HG03097 (cell line): Measurements from ENCODE around the gene UBXN10.

Source experiments
- ATAC-seq: cut with Tn5 transposase; IDR thresholded peaks from one replicate; pipeline ENCODE4 v1.9.1; 2021; ENCODE audit not compliant: unreplicated experiment, low FRiP score

Gene UBXN10

DNA sequence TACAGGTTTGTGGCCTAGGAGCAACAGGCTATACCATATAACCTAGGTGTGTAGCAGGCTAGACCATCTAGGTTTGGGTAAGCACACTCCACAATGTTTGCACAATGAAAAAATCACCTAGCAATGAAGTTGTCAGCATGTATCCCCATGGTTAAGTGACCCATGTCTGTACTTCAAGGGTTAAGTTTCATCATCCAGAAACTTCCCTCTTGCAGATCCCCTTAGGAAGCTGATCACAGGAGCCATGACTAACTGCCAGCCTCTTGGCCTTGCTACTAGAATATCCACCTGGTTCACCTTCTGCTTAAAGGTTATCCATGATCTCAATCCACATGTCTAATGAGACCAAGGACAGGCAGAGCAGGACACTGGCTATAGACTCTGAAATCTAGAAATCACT is 3.5 kb upstream of the UBXN10 start:
- ATAC-seq: no peak

DNA sequence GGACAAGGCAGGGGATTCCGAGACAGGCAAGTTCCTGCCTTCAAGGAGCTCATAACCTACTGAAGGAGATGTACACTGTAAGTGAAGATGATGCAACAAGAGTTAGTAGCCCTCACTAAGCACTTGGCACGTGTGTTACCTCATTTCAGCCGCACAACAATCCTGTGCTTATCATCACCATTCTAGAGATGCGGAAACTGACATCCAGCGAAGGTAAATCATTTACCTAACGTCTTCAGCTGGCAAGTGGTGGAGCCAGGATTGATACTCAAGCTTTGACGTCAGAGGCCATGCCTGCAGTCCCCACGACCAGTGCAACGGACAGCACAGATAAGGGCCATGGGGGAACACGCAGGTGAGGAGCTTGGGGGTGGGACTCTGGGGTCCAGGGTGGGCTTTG is 2.9 kb upstream of the UBXN10 start:
- no peak for ATAC-seq

DNA sequence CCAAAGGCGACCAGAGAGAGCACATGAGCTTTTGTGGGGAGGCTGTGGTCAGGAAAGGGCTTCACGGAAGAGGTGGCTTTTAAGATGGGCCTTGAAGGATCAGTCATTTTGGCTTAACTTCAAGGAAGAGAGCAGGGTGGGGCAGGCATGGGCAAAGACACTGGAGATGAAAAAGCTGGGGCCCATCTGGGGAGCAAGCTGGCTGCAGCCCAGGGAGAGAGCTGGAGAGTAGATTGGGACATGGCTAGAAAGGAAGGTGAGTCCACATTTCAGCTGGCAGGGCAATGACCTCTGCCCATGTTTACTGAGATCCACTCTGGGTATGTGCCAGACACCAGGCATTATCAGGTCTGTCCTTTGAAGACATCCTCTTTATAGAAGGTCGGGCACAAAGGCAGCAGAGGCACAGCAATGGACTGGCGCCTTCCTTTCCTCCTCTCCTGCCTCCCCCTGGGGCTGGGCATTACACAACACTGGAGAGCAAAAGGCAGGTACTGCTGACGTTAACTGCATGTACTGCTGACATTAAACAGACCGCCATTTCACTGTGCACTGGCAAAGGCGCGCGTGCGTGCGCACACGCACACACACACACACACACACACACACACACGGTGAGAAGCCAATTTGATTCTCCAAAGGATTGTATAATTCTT is 2.2 kb upstream of the UBXN10 start:
- ATAC-seq: no peak

DNA sequence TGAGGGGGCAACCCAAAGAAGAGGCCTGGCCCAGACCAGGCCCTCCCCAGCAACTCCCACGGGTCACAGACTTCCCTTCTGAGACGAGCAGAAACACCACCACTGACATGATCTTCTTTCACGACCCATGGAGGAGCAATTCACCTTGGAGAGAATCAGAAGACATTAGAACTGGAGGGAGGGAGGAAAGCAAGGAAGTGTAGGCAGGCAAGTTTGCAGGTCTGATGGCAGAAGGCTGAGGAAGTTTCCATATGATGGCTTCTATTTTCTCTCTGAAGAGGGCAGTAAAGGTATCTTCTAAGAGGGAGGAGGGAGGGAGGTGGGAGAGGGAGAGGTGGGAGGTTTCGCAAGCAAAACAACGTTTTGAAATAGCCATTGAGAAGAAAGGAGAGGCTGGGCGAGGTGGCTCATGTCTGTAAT is 1.4 kb upstream of the UBXN10 start:
- no peak for ATAC-seq

DNA sequence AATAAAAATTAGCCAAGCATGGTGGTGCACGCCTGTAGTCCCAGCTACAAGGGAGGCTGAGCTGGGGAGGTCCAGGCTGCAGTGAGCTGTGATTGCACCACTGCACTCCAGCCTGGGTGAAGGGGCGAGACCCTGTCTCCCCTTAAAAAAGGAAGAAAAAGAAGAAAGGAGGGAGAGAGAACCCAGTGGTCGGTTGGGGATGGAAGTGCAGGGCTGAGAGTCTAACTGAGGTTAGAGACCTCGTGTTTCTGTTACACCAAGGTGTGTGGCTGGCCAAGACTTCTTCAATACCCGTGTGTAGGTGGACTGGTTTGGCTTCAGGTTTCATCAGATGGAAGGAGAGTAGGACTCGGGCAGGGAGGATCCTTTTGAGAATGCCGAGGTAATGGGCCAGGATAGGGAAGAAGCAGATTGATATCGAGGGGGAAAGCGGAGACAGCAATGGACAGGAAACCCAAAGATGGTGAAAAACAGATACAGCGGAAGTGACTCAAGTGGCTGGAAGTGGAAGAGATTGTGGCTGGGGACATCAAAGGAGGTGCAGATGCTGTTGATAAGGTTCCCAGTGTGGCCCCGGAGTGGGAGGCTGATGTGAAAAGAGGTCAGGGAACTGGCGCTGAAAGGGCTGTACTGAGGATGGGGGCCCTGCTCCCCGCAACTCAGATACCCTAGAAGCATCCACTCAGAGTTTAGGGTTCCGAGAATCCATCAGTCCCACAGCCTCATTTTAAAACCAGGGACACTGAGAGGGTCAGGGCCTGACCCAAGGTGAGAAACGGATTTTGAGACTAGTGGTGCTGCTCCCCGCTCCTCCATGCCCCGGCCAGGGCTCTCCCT is 681 bp upstream of the UBXN10 start:
- no peak for ATAC-seq

DNA sequence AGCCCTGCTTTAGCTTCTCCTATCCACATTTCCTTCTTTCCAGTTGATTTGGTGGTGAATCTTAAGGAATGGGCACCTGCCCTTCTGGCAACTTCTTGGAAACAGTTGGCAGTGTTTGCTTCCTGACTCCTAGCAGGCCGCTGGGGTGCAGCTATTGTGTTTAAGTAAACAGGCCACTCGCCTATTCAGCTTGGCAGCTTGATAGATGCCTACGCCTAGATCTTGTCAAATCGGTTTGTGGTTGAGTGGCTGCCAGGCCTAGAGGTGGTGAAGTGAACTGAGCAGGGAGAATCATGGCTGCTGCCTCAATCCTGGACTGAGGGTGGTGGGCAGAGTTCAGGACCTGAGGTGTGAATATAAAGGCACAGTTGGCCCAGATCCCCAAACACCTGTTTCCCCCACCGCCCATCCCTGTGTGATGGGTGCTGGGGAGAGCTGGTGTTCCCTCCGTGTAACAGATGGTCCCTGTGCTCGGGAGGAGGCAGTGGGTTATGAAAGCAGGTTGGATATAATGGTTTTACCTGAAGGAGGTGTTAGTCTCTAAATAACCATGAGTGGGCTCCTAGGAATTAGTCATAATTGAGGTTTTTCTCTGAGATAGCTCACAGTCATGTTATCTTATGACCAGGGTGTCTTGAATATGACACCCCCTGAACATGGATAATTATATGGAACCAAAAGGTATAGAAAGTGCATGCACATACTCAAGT is 1.4 kb downstream of the UBXN10 start:
- ATAC-seq: no peak

DNA sequence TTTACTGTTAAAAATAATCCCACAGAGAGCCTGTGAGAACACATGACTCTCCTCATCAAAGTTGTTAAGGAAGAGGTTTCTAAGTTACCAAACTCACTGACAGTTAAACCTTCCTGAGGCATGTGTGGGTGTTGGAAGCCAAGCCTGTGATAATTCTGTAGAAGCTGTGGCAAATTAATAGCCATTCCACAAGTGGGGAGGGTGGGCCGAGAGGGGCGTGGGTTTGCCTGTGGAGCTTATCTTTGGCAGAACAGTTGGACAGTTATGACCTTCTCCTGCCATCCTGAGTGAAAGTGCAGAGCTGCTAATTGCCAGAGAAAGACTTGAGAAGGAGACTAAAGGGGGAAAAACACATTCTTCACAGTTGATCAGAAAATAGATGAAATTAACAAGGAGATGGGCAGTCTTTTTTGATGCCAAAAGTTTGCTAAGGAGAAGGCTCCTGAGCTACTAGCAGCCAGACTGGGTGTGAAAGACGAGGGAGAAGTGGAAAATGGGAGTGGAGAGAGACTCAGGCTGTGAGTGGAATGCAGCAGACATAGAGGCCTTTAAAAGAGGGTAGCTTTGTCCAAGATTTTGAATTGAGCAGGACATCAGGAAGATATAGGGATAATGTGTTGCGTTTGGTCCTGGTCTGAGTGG is 2.0 kb downstream of the UBXN10 start:
- no peak for ATAC-seq

DNA sequence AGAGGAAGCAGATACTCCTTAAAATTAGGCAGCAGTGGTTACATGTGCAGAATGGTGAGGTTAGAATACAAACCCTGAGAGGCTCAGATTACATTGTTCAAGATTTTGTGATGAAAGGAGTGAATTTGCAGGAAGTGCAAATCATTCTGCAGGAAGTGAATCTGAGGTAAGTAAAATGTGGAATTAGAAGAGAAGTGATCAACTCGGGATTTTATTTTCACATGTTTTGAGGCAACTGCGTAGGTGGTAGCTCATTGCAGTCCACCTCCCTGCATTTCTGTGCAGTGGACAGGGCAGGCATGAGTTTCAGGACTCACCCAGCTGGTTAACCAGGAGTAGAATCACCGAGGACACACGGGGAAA is 2.5 kb downstream of the UBXN10 start:
- no peak for ATAC-seq

DNA sequence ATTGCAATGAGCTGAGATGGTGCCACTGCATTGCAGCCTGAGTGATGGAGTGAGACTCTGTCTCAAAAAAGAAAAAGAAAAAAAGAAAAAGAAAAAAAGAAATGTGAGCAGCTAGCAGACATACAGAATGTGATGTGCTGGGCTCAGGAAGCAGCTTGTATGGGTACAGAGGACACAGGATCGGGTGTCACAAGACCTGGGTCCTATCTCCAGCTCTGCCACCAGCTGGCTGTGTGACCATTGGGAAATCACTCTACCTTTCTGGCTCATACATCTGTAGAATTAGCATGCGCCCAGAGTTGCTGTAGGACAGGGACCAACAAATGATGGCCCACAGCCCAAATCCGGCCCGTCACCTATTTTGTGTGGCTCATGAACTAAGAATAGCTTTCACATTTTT is 3.8 kb downstream of the UBXN10 start:
- no peak for ATAC-seq

DNA sequence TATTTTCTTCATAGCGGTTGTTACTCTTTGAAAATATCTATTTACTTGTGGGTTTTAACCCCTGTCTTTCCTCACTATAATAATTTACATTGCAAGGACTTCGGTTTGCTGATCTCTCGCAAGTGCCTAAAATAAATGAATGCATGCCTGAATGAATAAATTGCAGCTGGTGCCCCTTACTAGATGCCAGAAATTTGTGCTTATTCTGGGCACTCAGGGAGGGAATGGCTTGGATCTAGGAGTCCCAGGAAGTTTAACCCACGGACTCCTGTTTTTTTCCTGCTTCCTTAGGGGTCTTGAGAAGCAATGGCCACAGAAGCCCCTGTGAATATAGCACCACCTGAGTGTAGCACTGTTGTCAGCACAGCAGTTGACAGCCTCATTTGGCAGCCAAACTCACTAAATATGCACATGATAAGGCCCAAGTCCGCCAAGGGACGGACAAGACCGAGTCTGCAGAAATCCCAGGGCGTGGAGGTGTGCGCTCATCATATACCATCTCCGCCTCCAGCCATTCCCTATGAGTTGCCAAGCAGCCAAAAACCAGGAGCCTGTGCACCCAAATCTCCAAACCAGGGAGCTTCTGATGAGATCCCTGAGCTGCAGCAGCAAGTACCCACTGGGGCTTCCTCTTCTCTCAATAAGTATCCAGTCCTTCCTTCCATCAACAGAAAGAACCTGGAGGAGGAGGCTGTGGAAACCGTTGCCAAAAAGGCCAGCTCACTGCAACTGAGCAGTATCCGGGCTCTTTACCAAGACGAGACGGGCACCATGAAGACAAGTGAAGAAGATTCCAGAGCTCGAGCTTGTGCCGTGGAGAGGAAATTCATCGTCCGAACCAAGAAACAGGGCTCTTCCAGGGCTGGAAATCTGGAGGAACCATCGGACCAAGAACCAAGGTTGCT is 4.6 kb downstream of the UBXN10 start:
- ATAC-seq: no peak

DNA sequence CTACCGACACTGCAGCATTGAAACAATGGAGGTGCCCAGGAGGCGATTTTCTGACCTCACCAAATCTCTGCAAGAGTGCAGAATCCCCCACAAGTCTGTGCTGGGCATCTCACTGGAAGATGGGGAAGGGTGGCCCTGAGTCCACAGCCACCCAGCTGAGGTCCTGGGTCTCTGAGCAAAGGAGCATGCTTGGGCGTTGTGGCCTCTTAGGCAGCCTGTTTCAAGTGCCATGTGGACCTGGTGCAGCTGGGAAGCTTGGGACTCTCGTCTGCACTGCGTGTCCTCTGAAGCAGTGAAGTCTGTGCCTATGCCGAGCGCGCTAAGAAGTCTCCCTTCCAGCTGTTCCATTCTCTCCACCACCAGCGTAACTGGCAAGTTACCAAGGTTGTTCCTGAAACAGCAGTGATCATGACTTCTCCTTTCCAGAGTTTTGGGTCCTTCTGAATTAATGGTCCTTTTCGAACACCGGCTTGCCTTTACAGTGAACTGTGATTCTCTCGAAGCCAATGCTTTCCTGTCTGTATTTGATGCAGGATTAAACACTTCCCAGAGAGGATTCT is 5.5 kb downstream of the UBXN10 start:
- no peak for ATAC-seq

DNA sequence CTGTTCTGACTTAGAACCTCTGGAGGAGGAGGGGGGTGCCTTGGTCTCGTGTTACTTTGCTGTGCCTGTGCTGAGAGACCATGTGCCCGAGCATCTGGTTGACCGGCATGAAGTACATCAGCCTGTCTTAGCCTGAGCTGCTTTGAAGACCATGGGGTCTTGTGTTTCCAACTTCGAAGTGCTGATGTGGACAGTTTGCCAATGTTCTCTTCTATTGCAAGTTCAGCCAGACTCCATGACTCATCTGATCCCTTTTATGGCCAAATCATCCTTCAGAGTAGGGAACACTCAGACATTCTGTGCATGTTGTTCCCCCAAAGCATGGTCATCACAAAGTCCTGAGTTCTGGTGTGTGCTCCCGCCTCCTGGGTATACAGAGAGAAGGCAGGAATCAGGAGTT is 6.5 kb downstream of the UBXN10 start:
- ATAC-seq: no peak

DNA sequence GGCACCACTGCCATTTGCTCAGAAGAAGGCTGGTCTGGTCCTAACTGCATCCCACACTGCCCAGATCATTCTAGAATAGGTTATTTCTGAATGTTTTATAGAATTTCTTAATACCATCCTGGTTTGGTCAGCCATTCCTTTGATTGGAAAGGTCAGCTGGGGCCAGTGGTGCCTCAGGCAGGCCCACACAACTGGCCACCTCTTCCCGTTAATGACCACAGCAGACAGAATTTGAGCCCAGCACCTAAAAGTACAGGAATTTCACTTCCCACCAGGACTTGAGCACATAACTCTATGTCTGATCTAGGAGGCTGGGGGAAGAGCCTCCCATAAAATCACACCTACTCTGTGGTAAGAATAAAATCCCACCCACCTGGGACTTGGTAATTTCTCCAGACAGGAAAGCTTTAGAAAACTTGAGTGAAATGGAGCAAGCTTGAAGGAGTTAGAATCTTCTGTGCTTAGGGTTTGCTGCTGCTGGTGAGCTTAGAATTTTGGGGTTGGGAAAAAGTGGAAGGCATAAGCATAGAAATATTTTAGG is 7.0 kb downstream of the UBXN10 start:
- no peak for ATAC-seq

DNA sequence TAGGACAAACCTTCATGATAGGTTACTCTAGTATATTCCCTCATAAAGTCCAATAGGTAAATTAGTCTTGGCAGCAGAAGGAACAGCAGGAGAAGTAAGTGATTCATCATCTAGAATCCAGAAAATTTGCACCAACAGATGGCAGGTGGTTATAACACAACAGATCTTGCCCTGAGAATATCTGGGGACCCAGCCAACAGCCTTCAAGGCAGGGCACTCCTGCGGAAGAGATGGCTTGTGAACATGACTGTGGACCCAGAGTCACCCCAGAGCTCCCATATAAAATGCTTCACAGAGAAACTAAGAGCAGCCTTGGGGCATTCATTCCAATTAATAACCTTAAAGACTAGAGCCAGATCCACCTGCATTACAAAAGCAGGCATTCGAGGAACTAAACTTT is 8.3 kb downstream of the UBXN10 start:
- no peak for ATAC-seq

DNA sequence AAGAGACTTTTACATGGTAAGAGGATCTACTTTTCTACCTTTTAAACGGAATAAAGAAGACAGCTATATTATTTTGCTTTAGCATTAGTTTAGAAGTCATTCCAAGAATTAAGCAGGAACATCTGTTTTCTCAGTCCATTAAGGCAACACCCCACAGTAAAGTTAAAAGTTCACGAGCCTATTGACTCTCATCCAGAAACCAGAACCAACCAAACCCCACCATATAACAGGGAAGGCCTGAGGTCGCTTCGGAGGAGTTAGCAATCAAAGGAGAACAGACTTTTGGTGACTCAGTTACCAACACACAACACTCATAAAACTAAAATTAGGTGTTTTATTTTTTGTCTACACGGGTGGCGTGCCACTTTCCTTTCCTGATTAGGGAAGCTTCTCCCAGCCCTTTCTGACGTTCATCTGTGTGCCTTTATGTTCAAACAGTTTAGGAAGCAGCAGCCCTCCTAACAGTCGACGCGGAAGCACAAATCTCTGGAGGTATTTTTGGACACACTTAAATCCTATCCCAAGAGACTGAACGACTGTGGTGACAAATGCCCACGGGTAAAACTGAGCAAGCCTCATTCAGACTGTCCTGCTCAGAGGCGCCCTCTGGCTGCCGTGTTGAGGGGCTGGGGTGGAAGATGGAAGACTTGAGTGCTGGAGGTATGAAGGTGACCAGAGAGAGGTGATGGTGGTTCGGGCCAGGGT is 9.0 kb downstream of the UBXN10 start:
- ATAC-seq: no peak

DNA sequence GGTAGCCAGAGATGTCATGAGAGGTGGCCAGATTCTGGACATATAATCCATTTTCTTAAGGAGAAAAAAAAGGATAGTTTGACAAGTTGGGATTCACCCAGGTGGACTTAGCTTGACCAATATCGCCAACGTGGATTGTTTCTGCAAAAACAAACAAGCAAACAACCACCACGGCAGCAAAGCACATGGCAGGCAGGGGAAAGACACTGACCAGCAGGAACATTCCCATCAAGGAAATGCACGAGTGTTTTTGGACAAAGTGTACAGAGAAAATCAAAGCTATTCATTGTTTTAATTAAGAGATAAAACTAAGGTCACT is 9.5 kb downstream of the UBXN10 start:
- ATAC-seq: no peak

DNA sequence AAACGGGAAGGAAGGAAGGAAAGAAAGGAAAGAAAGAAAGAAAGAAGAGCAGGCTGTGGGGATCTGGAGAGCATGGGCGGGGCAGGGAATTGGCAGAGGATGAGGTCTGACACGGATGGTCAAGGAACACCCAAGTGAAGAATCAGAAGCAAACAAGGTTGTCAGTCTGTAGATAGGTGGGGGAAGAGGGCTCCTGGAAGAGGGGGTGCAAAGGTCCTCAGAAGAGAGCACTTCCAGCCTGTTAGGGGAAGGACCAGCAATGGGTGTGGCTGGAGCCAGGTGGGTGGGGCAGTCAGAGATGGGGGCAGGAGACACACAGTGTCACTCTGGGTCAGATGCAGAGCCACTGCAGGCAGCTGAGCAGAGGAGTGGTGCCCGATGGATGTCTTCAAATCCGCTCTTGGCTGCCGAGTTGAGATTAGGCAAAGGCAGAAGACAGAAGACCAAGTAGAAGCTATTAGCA is 11.5 kb downstream of the UBXN10 start:
- ATAC-seq: no peak

DNA sequence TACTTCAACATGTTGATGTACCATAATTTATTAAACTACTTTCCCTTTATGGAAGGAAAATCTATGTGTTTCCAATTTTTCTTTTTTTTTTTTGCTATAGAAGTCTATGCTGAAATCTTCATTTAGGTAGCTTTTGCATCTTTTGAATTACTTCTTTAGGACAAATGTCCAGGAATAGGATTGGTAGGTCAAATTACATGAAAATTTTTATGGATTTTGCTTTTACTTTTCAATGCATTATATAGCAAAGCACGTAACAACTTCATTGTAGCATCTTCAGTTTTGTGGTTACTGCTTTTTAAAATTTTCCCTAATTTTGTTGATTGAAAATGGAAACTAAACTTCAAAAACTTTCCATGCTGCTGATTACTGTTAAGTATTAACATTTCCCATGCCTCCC is 12.4 kb downstream of the UBXN10 start:
- no peak for ATAC-seq

DNA sequence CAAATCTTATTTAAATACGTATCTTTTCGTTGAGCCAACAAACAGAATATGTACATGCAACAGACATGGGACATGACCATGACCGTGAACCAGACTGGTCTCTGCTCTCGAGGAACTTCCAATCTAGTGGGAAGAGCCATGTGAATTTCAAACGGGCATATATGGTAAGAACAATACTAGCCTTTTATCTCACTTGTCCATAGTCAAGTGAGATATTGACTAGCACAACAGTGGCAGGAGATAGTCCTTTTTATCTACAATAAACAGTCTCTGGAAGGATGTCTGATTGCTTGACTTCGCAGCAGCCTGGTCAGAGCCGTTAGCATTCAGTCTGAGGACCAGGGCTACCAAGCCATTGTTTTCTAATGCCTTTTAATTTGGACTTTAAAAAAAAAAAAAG is 13.0 kb downstream of the UBXN10 start:
- ATAC-seq: no peak
